Measurements from ENCODE around the gene BBC3.

The BBC3 gene

GRCh38 chr19:47179653-47180310 lies 51.2 kb downstream of the BBC3 start:
- no peak for TF ChIP-seq CTCF (IDR thresholded peaks at IDR 0.05; ENCODE audit: insufficient read depth, low read depth, low read length, missing control alignments)
- DNase-seq (ENCODE audit: low read depth): no peak
- H3K4me3 ChIP-seq (ENCODE audit: low read depth, low read length): no peak overlapping the region

GRCh38 chr19:47176627-47177090 lies 54.3 kb downstream of the BBC3 start:
- no peak overlapping the region for H3K4me3 ChIP-seq (ENCODE audit: low read depth, low read length)
- DNase-seq (ENCODE audit: low read depth): no peak
- no peak for TF ChIP-seq CTCF (IDR thresholded peaks at IDR 0.05; ENCODE audit: insufficient read depth, low read depth, low read length, missing control alignments)

GRCh38 chr19:47176071-47176626 lies 54.9 kb downstream of the BBC3 start:
- no peak overlapping the region for H3K4me3 ChIP-seq (ENCODE audit: low read depth, low read length)
- no peak for DNase-seq (ENCODE audit: low read depth)
- TF ChIP-seq CTCF (IDR thresholded peaks at IDR 0.05; ENCODE audit: insufficient read depth, low read depth, low read length, missing control alignments): no peak

- no peak for DNase-seq (ENCODE audit: low read depth)
- no peak overlapping the region for H3K4me3 ChIP-seq (ENCODE audit: low read depth, low read length)
- no peak for TF ChIP-seq CTCF (IDR thresholded peaks at IDR 0.05; ENCODE audit: insufficient read depth, low read depth, low read length, missing control alignments)
Measured at GRCh38 chr19:47172666-47173455, 58.1 kb downstream of the BBC3 start.
